ENCODE results near the gene TGFBR3L. TPM values are rescaled to one million over a fixed set of nuclear protein-coding genes. Genes with fewer than 3 reads are reported as not detected.

The TGFBR3L gene
- total RNA-seq, 1 experiment from 2014 or later, result 3.3 TPM

- H3K9me3 Mint-ChIP-seq (ENCODE audit: unreplicated experiment), result no peaks in the 10 kb centered on the region
- H3K4me1 Mint-ChIP-seq (ENCODE audit: insufficient read depth, unreplicated experiment), result peaks cover 25% of the 10 kb centered on the region
- H3K36me3 Mint-ChIP-seq (ENCODE audit: insufficient read depth, unreplicated experiment), result peaks cover 57% of the 10 kb centered on the region
- no TSS peak for BruUV-seq (replicated peaks)
- DNase-seq (ENCODE audit: unreplicated experiment), result peak; percentile 58
- POLR2A ChIA-PET, result no interaction called here
- peak overlapping the region; percentile 71 for H3K4me3 Mint-ChIP-seq (ENCODE audit: unreplicated experiment)
- no peak overlapping the region for H3K27ac Mint-ChIP-seq (ENCODE audit: low read depth, unreplicated experiment)
- H3K27me3 Mint-ChIP-seq (ENCODE audit: insufficient read depth, unreplicated experiment), result no peaks in the 10 kb centered on the region
- TF ChIP-seq CTCF (IDR thresholded peaks at IDR 0.05; ENCODE audit: unreplicated experiment), result peak; percentile 87
- CTCF ChIA-PET, result no interaction called here
- intact Hi-C loops (cut with micrococcal nuclease), result no loop called here
These were observed 10.7 kb downstream of the TGFBR3L start for GRCh38 chr19:7925171-7925851.

DNA sequence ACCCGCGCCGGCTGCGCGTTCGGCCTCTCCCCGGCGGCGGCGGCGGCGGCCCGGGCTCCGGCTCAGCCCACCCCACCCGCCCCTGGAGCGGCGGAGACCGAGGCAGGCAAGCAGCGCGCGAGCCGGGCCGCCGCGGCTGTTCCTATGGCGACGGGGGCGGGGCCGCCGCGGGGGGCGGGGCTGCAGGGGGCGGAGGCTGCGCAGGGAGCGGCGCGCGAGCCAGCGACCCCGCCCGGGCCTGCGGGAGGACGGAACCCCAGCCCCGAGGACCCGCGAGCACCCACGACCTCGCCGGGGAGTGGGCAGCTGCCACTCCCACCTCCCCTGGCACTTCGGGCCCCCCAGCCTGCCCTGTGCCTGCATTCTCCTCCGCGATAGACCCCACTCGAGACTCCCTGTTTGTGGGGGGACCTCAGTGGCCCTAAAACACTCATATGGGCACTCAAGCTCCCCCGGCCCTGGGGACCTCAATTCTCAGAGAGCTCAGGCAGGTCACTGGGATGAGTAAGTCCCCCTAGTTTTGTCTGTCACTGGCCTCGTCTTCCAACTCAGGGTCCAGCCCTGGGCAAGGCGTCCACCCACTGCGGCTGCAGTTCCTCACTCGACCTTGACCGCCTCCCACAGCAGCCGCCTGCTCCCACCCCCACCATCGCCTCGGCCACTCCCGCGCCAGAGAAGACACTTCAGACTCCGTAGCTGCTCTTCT, 11.5 kb downstream of the TGFBR3L start, which contains the start of gene CTXN1:
CTXN1 (minus strand) TSS at position 115 of the 706 bp plus-strand sequence. CDS start 597 bp downstream, outside the sequence.
- Mint-ChIP-seq H3K27me3 (ENCODE audit: insufficient read depth, unreplicated experiment) (no peaks in the 10 kb centered on the region), H3K36me3 (ENCODE audit: insufficient read depth, unreplicated experiment) (peaks cover 64% of the 10 kb centered on the region), H3K4me1 (ENCODE audit: insufficient read depth, unreplicated experiment) (peaks cover 19% of the 10 kb centered on the region), H3K9me3 (ENCODE audit: unreplicated experiment) (no peaks in the 10 kb centered on the region), H3K27ac (ENCODE audit: low read depth, unreplicated experiment) (no peak within 1 kb of the TSS), H3K4me3 (ENCODE audit: unreplicated experiment) (peak within 1 kb of the TSS; percentile 71)
- DNase-seq (ENCODE audit: unreplicated experiment), result peak; percentile 56
- no TSS peak for BruUV-seq (replicated peaks)
- no peak for TF ChIP-seq CTCF (IDR thresholded peaks at IDR 0.05; ENCODE audit: unreplicated experiment)
- intact Hi-C loops (cut with micrococcal nuclease), result no loop called here
- POLR2A ChIA-PET, result interaction anchor here (0.6 to 5.2 kb wide), 2 partner anchors 17 kb away, joined by 3 to 56 read pairs; partner anchors contain the start of gene TIMM44
- CTCF ChIA-PET, result interaction anchor here (0.5 to 1.7 kb wide), 4 partner anchors 28 to 76 kb away, joined by 3 to 4 read pairs (median 3); no protein-coding TSS in a partner anchor

DNA sequence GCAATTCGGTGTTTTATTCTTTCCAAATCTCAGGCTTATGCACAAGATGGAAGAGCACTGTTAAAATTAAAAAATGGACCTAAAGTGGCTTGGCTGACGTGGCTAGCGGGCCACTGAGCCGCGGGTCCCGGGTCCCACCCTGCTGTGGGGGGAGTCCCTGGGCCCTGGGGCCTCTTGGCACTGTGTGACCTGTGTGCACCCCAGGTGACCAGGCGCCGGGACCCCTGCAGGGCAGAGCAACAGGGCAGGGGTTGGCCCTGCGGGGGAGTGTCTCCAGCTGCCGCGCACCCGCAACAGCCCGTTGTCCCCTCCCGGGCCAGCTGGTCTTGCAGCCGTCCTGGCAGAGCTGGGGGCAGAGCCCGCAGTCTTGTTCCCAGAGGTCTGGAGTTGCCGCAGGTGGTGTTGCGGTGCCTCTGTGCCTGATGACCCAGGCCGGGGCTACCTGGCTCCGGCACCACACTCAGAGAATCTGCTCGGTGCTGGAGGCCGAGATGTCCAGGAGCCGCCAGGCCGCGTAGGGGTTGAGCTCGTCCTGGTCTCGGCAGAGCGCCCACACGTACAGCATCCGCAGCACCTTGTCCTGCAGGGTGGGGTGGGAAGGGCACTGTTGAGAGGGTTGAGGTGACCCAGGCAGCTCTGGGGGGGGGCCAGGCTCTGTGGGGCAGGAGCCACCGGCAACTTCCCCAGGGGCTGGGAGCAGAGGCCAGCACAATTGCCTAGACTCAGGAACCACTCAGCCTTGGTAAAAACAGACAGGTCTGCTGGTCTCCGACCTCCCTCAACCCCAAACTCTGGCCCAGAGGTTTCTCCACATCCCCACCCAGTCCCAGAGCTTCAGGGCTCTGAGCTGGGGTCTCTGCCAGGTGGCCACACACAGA, 12.3 kb downstream of the TGFBR3L start:
- peaks cover 63% of the 10 kb centered on the region for H3K36me3 Mint-ChIP-seq (ENCODE audit: insufficient read depth, unreplicated experiment)
- ChIA-PET CTCF (interaction anchor here (0.5 to 1.7 kb wide), 5 partner anchors 27 to 246 kb away, joined by 3 to 4 read pairs (median 3); partner anchors contain the start of gene TRAPPC5), POLR2A (interaction anchor here (1.1 to 5.2 kb wide), 2 partner anchors 16 to 57 kb away, joined by 3 to 56 read pairs; partner anchors contain the start of gene TIMM44)
- no peak for TF ChIP-seq CTCF (IDR thresholded peaks at IDR 0.05; ENCODE audit: unreplicated experiment)
- H3K27ac Mint-ChIP-seq (ENCODE audit: low read depth, unreplicated experiment), result no peak overlapping the region
- H3K9me3 Mint-ChIP-seq (ENCODE audit: unreplicated experiment), result no peaks in the 10 kb centered on the region
- H3K4me3 Mint-ChIP-seq (ENCODE audit: unreplicated experiment), result peak overlapping the region; percentile 52
- peaks cover 17% of the 10 kb centered on the region for H3K4me1 Mint-ChIP-seq (ENCODE audit: insufficient read depth, unreplicated experiment)
- no peak for DNase-seq (ENCODE audit: unreplicated experiment)
- TSS peak; percentile 53 for BruUV-seq (replicated peaks)
- no peaks in the 10 kb centered on the region for H3K27me3 Mint-ChIP-seq (ENCODE audit: insufficient read depth, unreplicated experiment)
- intact Hi-C loops (cut with micrococcal nuclease), result no loop called here

Measured in MCF 10A (cell line).